Measurements from ENCODE around the gene TBC1D16. TPM values are rescaled to one million over a fixed set of nuclear protein-coding genes. Genes with fewer than 3 reads are reported as not detected.

TBC1D16 gene
- total and polyA plus RNA-seq, 12 donors: 4.8 to 23.3 (median 17.0) TPM

DNA sequence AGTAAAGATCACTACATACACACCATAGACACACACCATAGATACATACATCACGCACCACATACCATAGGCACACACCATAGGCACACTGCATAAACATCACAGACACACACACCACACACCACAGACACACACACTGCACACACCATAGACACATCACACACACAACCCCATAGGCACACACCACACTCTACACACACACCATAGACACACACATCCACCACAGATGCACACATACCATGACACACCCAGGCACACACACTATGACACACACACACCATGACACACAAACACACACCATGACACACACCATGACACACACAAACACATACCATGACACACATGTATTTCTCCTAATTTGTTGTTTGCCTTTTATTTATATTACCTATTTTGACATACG, 14.1 kb downstream of the TBC1D16 start:
- no peak overlapping the region for H3K27ac ChIP-seq
- 95 to 97% methylated on average over 2 of the region's 2 CpGs for WGBS, 2 donors
- H3K4me3 ChIP-seq: no peak overlapping the region
- no peaks in the 10 kb centered on the region for H3K9me3 ChIP-seq
- TF ChIP-seq, protein P1, sequence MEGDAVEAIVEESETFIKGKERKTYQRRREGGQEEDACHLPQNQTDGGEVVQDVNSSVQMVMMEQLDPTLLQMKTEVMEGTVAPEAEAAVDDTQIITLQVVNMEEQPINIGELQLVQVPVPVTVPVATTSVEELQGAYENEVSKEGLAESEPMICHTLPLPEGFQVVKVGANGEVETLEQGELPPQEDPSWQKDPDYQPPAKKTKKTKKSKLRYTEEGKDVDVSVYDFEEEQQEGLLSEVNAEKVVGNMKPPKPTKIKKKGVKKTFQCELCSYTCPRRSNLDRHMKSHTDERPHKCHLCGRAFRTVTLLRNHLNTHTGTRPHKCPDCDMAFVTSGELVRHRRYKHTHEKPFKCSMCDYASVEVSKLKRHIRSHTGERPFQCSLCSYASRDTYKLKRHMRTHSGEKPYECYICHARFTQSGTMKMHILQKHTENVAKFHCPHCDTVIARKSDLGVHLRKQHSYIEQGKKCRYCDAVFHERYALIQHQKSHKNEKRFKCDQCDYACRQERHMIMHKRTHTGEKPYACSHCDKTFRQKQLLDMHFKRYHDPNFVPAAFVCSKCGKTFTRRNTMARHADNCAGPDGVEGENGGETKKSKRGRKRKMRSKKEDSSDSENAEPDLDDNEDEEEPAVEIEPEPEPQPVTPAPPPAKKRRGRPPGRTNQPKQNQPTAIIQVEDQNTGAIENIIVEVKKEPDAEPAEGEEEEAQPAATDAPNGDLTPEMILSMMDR (IDR thresholded peaks at IDR 0.05): no peak
- no peaks in the 10 kb centered on the region for H3K27me3 ChIP-seq
- peaks cover 0 to 11% (median 0%) of the 10 kb centered on the region in 9 donors for H3K4me1 ChIP-seq
- no peaks in the 10 kb centered on the region for H3K36me3 ChIP-seq
- ATAC-seq: no peak
- no peak for DNase-seq
- intact Hi-C loops (cut with DNase I): no loop called here

DNA sequence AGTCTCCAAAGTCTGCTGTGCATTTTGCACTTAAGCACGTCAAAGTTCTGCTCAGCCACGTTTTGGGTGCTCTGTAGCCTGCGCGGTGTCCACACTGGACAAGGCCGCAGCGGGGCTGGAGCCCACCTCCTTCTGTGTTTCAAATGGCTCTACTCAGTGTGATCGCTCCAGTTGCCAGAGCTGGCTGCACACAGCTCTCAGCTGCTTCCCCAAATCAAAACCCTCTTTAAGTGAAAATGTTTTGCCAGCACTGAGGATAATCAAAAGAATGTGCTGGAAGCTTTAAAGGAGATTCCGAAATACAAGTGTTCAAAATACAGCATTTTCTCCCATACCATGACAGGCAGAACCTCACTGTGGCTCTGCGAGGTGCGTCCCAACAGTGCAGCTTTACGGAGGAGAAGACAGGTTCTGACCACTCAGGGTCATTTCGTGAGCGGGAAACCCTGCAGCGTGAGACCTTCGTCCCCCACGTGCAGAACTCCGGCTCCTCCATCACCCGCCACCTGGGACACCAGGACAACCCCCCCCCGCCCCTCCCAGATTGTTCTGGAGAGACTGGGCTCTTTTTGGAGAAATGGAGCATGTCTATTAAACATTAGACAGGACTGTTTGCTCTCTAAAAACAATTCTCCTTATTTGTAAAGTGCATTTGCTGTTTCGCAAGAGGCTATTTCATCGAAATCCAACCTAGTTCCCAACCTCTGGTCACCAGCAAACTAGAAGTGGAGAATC, 16.6 kb downstream of the TBC1D16 start:
- intact Hi-C loops (cut with DNase I): no loop called here
- no peaks in the 10 kb centered on the region for H3K36me3 ChIP-seq
- no peak overlapping the region for H3K4me3 ChIP-seq
- H3K27ac ChIP-seq: no peak overlapping the region
- TF ChIP-seq, protein P1 (IDR thresholded peaks at IDR 0.05): no peak
- DNase-seq: no peak
- no peaks in the 10 kb centered on the region for H3K27me3 ChIP-seq
- H3K4me1 ChIP-seq: no peaks in the 10 kb centered on the region
- peaks cover 0 to 6% (median 0%) of the 10 kb centered on the region in 11 donors for H3K9me3 ChIP-seq
- no peak for ATAC-seq
- WGBS, 2 donors: 93 to 94% methylated on average over 21 of the region's 21 CpGs

DNA sequence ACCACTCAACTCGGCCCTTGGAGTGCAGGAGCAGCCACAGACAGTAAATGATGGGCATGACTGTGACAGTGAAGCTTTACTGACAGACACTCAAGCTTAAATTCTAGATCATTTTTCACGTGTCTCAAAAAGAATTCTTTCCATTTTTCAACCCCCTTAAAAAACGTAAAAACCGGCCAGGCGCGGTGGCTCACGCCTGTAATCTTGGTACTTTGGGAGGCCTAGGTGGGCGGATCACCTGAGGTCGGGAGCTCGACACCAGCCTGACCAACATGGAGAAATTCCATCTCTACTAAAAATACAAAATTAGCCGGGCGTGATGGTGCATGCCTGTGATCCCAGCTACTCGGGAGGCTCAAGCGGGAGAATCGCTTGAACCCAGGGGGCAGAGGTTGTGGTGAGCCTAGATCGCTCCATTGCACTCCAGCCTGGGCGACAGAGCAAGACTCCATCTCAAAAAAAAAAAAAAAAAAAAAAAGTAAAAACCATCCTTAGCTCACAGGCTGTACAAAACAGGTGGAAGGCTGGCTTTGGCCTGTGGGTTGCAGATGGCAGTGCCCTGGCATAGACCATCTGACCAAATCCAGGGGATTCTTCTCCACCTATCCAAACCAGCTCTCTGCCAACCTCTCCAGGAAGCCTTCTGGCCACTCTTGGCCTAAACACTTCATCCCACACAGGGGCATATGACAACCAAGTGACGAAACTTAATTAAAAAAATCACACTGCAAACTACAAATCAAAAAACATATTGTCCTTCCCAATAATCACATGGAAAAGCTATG, 18.3 kb downstream of the TBC1D16 start:
- Histone ChIP-seq H3K36me3 (peaks cover 0 to 12% (median 0%) of the 10 kb centered on the region in 9 donors), H3K27ac (no peak overlapping the region), H3K4me1 (no peaks in the 10 kb centered on the region), H3K27me3 (no peaks in the 10 kb centered on the region), H3K4me3 (no peak overlapping the region), H3K9me3 (peaks cover 0 to 8% (median 0%) of the 10 kb centered on the region in 11 donors)
- intact Hi-C loops (cut with DNase I): no loop called here
- ATAC-seq (no peak), DNase-seq (no peak)
- TF ChIP-seq, protein P1 (IDR thresholded peaks at IDR 0.05): no peak
- 96 to 97% methylated on average over 18 of the region's 18 CpGs for WGBS, 2 donors

DNA sequence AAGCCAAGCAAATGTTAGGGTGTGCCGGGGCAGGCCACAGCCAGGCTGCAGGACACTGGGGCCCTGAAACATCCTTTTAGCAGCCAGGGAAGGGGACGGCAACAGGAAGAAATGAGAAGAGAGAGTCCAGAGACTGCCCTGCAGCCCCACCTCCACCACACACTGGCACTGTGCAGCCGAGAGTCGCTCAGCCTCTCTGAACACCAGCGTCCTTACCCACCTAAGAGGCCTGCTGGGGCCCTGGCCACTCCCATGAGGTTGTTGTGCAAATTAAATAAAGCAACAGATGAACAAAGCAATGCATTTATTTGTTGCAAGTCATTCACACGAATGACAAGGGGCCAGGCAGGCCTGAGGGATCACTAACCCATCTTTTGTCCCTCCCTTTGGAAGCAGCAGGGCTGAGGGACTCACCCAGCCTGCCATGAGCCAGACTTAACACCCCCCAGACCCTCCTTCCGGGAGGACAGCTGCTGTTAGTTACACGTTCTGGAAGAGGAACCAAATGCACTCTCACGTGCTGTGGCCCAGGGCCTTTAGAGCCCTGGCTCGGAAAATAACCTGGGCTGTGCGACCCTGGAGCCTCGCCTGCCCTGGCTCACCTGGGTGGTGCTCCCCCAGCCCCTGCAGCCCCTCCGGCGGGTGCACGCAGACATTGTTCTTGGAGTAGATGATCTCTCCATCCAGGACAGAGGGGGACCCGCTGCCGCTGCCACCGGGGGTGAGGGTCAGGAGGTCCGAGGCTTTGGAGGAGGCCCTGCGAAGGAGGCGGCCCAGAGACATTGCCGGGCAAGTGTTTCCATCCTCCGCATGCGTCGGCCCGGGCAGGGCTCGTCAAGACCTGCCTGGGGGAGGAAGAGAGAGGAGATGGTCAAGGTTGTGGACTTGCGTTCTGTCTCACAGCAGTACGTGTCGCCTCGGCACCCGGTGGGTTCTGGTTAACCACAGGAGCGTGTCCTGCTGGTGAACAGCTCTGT, 22.6 kb downstream of the TBC1D16 start:
- intact Hi-C loops (cut with DNase I): no loop called here
- peaks cover 0 to 37% (median 7%) of the 10 kb centered on the region in 9 donors for H3K36me3 ChIP-seq
- H3K4me1 ChIP-seq: peaks cover 0 to 8% (median 3%) of the 10 kb centered on the region in 9 donors
- no peak overlapping the region for H3K4me3 ChIP-seq
- H3K9me3 ChIP-seq: peaks cover 0 to 8% (median 0%) of the 10 kb centered on the region in 11 donors
- ATAC-seq (no peak), DNase-seq (no peak)
- no peak overlapping the region for H3K27ac ChIP-seq
- no peaks in the 10 kb centered on the region for H3K27me3 ChIP-seq
- 91 to 93% methylated on average over 33 of the region's 33 CpGs for WGBS, 2 donors
- TF ChIP-seq, protein P1 (IDR thresholded peaks at IDR 0.05): no peak
